Thoracic aorta (tissue), 2 donors: ENCODE measurements around the gene TAF5. TPM values are rescaled to one million over a fixed set of nuclear protein-coding genes. Genes with fewer than 3 reads are reported as not detected.
"Not testable (repeated sequence)": the region's sequence is repeated elsewhere in the genome, so short reads cannot be mapped to it uniquely, and the experiment has no call there.

Source experiments
- ATAC-seq: fragments of 150-250 bp; one replicate; pipeline ENCODE4 v1.8.0; 2017; ENCODE audit warnings: low read depth; ENCODE audit not compliant: insufficient number of reproducible peaks, low FRiP score
- DNase-seq: peaks from one replicate; pipeline ENCODE4 v3.0.0-alpha.2; 2020; ENCODE audit warnings: low spot score
- H3K27ac ChIP-seq, 2 donors: fragments of 200-600 bp; sonication (generic); 1 replicate in 1 of 2; 2 replicates in 1 of 2; pipeline ENCODE4 v1.5.1; 2016; ENCODE audit warnings: mild to moderate bottlenecking in 2 of 2, moderate library complexity in 2 of 2
- H3K27me3 ChIP-seq: fragments of 200-600 bp; sonication (generic); replicated peaks from 2 replicates; pipeline ENCODE4 v1.6.0; 2016; ENCODE audit warnings: mild to moderate bottlenecking; ENCODE audit not compliant: insufficient read depth
- H3K36me3 ChIP-seq: fragments of 200-600 bp; sonication (generic); one replicate; pipeline ENCODE4 v1.5.1; 2016
- H3K4me1 ChIP-seq, 2 donors: fragments of 200-600 bp; sonication (generic); 1 replicate in 1 of 2; 2 replicates in 1 of 2; pipeline versions ENCODE4 v1.5.1 to v1.6.0; 2016; ENCODE audit warnings: low read depth in 2 of 2, mild to moderate bottlenecking in 1 of 2; ENCODE audit not compliant: control insufficient read depth in 1 of 2
- H3K4me3 ChIP-seq: fragments of 200-600 bp; sonication (generic); 2 replicates; pipeline ENCODE4 v1.5.1; 2016; ENCODE audit warnings: mild to moderate bottlenecking
- H3K9me3 ChIP-seq: fragments of 200-600 bp; sonication (generic); 2 replicates; pipeline ENCODE4 v1.5.1; 2016
- total RNA-seq, 2 donors: library from RNA; depleted of rRNA; stranded (reverse); fragments of >200 nt; gene quantifications; one replicate each; pipeline versions ENCODE4 v1.1.0 to v1.2.3, GENCODE V29; 2016
- TF ChIP-seq, protein P1 (sequence below): fragments of 200-600 bp; sonication (generic); IDR thresholded peaks from one replicate; pipeline ENCODE4 v1.5.1; 2019; ENCODE audit warnings: antibody characterized with exemption

The TAF5 gene
- total RNA-seq, 2 donors from 2014 or later = 3.7 to 5.3 TPM

DNA sequence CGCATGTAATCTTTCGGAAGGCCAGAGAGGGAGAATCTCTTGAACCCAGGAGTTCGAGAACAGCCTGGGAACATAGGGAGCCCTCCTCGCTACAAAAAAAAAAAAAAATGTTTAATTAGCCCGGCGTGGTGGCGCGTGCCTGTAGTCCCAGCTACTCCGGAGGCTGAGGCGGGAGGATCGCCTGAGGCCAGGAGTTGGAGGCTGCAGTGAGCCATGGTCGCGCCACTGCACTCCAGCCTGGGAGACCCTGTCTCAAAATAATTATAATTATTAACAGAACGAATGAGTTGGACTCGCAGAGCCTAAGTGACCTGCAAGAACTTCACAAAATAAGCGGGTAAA lies 17.6 kb upstream of the TAF5 start:
- H3K4me1 ChIP-seq = peaks cover 4 to 9% of the 10 kb centered on the region in 2 donors
- H3K27ac ChIP-seq = peak overlapping the region; percentile 84 to 87
- TF ChIP-seq, protein P1, sequence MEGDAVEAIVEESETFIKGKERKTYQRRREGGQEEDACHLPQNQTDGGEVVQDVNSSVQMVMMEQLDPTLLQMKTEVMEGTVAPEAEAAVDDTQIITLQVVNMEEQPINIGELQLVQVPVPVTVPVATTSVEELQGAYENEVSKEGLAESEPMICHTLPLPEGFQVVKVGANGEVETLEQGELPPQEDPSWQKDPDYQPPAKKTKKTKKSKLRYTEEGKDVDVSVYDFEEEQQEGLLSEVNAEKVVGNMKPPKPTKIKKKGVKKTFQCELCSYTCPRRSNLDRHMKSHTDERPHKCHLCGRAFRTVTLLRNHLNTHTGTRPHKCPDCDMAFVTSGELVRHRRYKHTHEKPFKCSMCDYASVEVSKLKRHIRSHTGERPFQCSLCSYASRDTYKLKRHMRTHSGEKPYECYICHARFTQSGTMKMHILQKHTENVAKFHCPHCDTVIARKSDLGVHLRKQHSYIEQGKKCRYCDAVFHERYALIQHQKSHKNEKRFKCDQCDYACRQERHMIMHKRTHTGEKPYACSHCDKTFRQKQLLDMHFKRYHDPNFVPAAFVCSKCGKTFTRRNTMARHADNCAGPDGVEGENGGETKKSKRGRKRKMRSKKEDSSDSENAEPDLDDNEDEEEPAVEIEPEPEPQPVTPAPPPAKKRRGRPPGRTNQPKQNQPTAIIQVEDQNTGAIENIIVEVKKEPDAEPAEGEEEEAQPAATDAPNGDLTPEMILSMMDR = no peak
- ATAC-seq (no peak), DNase-seq (no peak)
- peaks cover 10% of the 10 kb centered on the region for H3K36me3 ChIP-seq
- peak overlapping the region; percentile 100 for H3K4me3 ChIP-seq
- no peaks in the 10 kb centered on the region for H3K27me3 ChIP-seq
- no peaks in the 10 kb centered on the region for H3K9me3 ChIP-seq

DNA sequence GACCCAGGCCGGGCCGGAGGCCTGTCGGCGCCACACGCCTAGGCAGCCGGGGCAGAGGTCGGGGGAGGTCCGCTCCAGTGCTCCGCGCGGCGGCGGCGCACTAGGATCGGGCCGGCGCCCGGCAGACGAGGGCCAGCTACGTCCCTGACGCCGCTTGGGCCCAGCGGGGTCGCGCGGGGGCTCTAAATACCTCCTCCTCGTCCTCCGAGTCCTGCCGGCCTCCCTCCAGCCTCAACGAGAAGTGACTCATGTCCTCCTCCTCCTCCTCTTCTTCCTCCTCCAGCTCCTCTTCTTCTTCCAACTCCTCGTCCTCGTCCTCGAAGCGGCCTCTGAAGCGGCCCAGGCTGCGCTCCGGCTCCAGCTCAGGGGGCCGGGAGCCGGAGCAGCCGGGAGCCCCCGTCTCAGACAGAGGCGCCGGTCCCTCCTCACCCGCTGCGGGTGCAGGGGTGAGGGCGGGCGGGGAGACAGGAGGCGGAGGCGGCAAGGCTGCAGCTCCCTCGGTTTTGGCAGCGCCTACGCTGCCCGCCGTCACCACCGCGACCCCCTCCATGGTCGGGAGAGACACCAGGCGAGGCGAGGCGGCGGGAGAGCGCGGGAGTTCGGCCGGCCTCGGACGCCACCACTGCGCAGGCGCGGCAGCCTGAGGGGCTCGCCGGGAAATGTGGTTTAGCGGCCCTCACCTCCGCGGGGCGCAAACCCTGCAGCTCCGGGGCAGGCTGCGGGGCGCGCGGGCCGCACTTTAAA lies 17.1 kb upstream of the TAF5 start, which contains the start of gene PCGF6:
Gene PCGF6 (minus strand): TSS at position 624 of the 744 bp plus-strand sequence. CDS start 74 bp downstream, at position 550.
- H3K4me1 ChIP-seq = peaks cover 4 to 9% of the 10 kb centered on the region in 2 donors
- peaks cover 6% of the 10 kb centered on the region for H3K36me3 ChIP-seq
- peak within 1 kb of the TSS; percentile 100 for H3K4me3 ChIP-seq
- ATAC-seq = peak; percentile 68
- peak within 1 kb of the TSS; percentile 84 to 87 for H3K27ac ChIP-seq
- H3K9me3 ChIP-seq = no peaks in the 10 kb centered on the region
- no peaks in the 10 kb centered on the region for H3K27me3 ChIP-seq
- TF ChIP-seq, protein P1 = no peak
- DNase-seq = no peak

GRCh38 chr10:103353281-103353680 lies 14.5 kb upstream of the TAF5 start:
- H3K9me3 ChIP-seq = no peaks in the 10 kb centered on the region
- DNase-seq = no peak

GRCh38 chr10:103354567-103354966 lies 13.2 kb upstream of the TAF5 start:
- not testable (repeated sequence) for H3K4me3 ChIP-seq, ATAC-seq, H3K4me1 ChIP-seq, H3K36me3 ChIP-seq, H3K9me3 ChIP-seq, H3K27me3 ChIP-seq, H3K27ac ChIP-seq, DNase-seq

More at GRCh38 chr10:103353281-103353680, 14.5 kb upstream of the TAF5 start:
- no peak for ATAC-seq
- Histone ChIP-seq H3K36me3 (no peaks in the 10 kb centered on the region), H3K27me3 (no peaks in the 10 kb centered on the region), H3K4me3 (no peak overlapping the region), H3K27ac (no peak overlapping the region), H3K4me1 (peaks cover 4 to 9% of the 10 kb centered on the region in 2 donors)
- TF ChIP-seq, protein P1 = no peak

DNA sequence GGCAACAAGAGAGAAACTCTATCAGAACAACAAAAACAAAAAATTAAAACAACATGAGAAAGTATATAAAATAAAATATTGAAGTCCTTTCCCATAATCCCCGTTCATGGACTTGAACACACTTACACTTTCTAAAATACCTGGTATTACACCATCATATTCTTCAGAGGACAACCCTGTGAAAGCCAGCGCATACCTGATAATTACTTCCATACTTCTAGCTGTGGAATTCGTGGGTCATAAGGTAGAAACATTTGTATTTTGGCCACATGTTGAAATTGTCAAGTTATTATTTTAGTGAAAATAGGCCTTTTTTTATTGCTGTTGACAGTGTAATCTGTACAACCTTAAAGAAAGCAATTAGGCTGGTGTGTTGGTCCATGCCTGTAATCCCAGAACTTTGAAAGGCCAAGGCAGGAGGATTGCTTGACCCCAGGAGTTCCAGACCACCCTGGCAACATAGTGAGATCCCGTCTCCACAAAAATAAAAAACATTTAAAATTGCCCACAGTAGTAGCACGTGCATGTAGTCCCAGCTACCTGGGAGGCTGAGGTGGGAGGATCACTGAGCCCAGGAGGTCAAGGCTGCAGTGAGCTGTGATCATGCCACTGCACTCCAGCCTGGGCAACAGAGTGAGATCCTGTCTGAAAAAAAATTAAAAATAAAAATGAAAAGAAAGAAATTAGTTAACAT lies 11.7 kb upstream of the TAF5 start:
- no peak overlapping the region for H3K27ac ChIP-seq
- no peak for ATAC-seq
- H3K36me3 ChIP-seq = no peaks in the 10 kb centered on the region
- no peaks in the 10 kb centered on the region for H3K27me3 ChIP-seq
- TF ChIP-seq, protein P1 = no peak
- no peaks in the 10 kb centered on the region for H3K4me1 ChIP-seq
- no peaks in the 10 kb centered on the region for H3K9me3 ChIP-seq
- no peak overlapping the region for H3K4me3 ChIP-seq
- no peak for DNase-seq

DNA sequence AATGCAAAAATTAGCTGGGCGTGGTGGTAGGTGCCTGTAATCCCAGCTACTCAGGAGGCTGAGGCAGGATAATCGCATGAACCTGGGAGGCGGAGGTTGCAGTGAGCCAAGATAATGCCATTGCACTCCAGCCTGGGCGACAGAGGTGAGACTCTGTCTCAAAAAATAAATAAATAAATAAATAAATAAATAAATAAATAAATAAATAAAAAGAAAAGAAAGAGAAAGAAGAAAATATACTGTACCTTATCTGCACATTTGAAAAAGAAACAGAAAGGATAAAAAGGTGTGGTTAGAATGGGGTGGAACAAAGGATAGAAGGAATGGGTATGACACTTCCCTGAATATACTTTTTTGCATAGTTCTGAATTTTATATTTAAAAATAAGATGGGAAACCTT lies 8.3 kb upstream of the TAF5 start:
- not testable (repeated sequence) for H3K9me3 ChIP-seq, ATAC-seq, H3K27ac ChIP-seq, H3K36me3 ChIP-seq, H3K27me3 ChIP-seq, H3K4me3 ChIP-seq, H3K4me1 ChIP-seq, DNase-seq

- not testable (repeated sequence) for DNase-seq, H3K9me3 ChIP-seq, H3K36me3 ChIP-seq, H3K27me3 ChIP-seq, H3K4me3 ChIP-seq, H3K27ac ChIP-seq, H3K4me1 ChIP-seq, ATAC-seq
Measured at GRCh38 chr10:103360791-103361190, 7.0 kb upstream of the TAF5 start.
